ENCODE data around the gene ARHGAP44. TPM values are rescaled to one million over a fixed set of nuclear protein-coding genes. Genes with fewer than 3 reads are reported as not detected.

ARHGAP44 gene
- total and polyA plus RNA-seq, 2 experiments from 2014 or later: 5.8 to 16.4 TPM

GRCh38 chr17:12756786-12757185 is 32.5 kb upstream of the ARHGAP44 start:
- Histone ChIP-seq H2AFZ (no peak overlapping the region), H3K9me2 (ENCODE audit: insufficient read depth) (no peaks in the 10 kb centered on the region), H3K27ac (ENCODE audit: low read depth) (no peak overlapping the region), H3K4me1 (ENCODE audit: insufficient read depth) (no peaks in the 10 kb centered on the region), H3K4me2 (no peak overlapping the region), H3K27me3 (ENCODE audit: insufficient read depth) (no peaks in the 10 kb centered on the region), H3K4me3 (no peak overlapping the region), H3K36me3 (ENCODE audit: insufficient read depth) (no peaks in the 10 kb centered on the region), H3F3A (replicated peaks; ENCODE audit: low read depth) (no peaks in the 10 kb centered on the region), H4K20me1 (replicated peaks; ENCODE audit: insufficient read depth) (no peaks in the 10 kb centered on the region), H3K79me2 (replicated peaks; ENCODE audit: insufficient read depth) (no peaks in the 10 kb centered on the region)
- no peak for ATAC-seq
- no peaks in the 10 kb centered on the region for H3K4me1 Mint-ChIP-seq
- no peak overlapping the region for H3K4me3 Mint-ChIP-seq
- no peaks in the 10 kb centered on the region for H3K36me3 Mint-ChIP-seq (ENCODE audit: low read depth)
- H3K9me3 Mint-ChIP-seq: no peaks in the 10 kb centered on the region; the same call in 2 of the 3 replicates
- no peak for DNase-seq (ENCODE audit: low spot score)
- H3K27ac Mint-ChIP-seq: no peak overlapping the region
- TF ChIP-seq NANOG (IDR thresholded peaks at IDR 0.05; ENCODE audit: borderline replicate concordance) (no peak), STAT1 (IDR thresholded peaks at IDR 0.05; ENCODE audit: unreplicated experiment) (no peak), REST (IDR thresholded peaks at IDR 0.05; ENCODE audit: unreplicated experiment) (no peak), JUNB (IDR thresholded peaks at IDR 0.05; ENCODE audit: unreplicated experiment) (no peak), POLR2AphosphoS5 (IDR thresholded peaks at IDR 0.05; ENCODE audit: low read depth) (no peak), EZH2 (IDR thresholded peaks at IDR 0.05; ENCODE audit: low read depth, unreplicated experiment) (no peak), EZH2phosphoT487 (IDR thresholded peaks at IDR 0.05; ENCODE audit: unreplicated experiment) (no peak), ZNF331 (CRISPR knock-in tag; IDR thresholded peaks at IDR 0.05; ENCODE audit: low read depth) (no peak), CTCF (conservative IDR thresholded peaks at IDR 0.05; ENCODE audit: low read depth in 2 of 2) (no peak), ETS1 (IDR thresholded peaks at IDR 0.05) (no peak), ZNF114 (CRISPR knock-in tag; IDR thresholded peaks at IDR 0.05) (no peak), CREB1 (CRISPR knock-in tag; IDR thresholded peaks at IDR 0.05; ENCODE audit: low read depth) (no peak), ZNF462 (CRISPR knock-in tag; IDR thresholded peaks at IDR 0.05) (no peak)
- no peaks in the 10 kb centered on the region for H3K27me3 Mint-ChIP-seq (ENCODE audit: insufficient read depth, low read depth, poor library complexity)

All from GM23338 (cell line).